Measurements from ENCODE around the gene SOST.

Gene SOST

DNA sequence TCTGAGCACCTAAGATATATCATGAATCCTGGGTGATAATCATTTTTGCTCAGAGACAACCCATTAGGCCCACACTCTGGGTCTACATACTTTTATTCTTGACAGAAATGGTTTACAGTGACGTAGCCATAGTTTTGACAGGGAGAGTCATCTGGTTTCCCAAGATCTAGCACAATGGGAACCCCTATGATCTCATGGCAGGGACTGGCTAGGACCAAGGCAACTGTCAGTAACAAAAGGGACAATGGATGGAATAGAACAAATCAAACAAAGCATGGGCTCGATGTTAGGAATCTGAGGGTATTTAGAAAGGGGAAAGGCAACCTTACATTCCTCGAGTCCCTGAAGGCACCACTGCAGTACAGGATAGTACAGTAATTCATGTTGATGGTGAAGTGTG is 42.1 kb upstream of the SOST start:
- no peak for TF ChIP-seq TAF1 (IDR thresholded peaks at IDR 0.05; ENCODE audit: borderline replicate concordance, insufficient read depth, low read length)

DNA sequence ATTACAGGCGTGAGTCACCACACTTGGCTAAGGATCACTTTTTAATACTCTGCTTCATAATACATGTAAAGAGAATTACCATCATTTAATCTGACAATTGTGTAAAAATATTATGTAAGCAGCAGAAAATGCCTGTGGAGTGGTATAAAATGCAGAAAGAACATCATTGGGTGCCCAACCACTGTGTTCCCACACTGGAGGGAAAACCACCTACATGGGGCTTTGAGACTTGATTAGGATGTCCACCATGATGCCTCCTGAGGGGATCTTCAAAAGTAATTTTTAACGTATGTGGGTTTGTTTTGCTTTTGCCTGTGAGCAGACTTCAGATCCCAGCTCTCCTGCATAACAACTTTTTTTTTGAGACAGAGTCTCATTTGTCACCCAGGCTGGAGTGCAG is 40.5 kb upstream of the SOST start:
- TF ChIP-seq SIN3A (IDR thresholded peaks at IDR 0.05; ENCODE audit: borderline replicate concordance, insufficient read depth, low read length) = no peak
- TF ChIP-seq, protein P1, sequence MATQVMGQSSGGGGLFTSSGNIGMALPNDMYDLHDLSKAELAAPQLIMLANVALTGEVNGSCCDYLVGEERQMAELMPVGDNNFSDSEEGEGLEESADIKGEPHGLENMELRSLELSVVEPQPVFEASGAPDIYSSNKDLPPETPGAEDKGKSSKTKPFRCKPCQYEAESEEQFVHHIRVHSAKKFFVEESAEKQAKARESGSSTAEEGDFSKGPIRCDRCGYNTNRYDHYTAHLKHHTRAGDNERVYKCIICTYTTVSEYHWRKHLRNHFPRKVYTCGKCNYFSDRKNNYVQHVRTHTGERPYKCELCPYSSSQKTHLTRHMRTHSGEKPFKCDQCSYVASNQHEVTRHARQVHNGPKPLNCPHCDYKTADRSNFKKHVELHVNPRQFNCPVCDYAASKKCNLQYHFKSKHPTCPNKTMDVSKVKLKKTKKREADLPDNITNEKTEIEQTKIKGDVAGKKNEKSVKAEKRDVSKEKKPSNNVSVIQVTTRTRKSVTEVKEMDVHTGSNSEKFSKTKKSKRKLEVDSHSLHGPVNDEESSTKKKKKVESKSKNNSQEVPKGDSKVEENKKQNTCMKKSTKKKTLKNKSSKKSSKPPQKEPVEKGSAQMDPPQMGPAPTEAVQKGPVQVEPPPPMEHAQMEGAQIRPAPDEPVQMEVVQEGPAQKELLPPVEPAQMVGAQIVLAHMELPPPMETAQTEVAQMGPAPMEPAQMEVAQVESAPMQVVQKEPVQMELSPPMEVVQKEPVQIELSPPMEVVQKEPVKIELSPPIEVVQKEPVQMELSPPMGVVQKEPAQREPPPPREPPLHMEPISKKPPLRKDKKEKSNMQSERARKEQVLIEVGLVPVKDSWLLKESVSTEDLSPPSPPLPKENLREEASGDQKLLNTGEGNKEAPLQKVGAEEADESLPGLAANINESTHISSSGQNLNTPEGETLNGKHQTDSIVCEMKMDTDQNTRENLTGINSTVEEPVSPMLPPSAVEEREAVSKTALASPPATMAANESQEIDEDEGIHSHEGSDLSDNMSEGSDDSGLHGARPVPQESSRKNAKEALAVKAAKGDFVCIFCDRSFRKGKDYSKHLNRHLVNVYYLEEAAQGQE (IDR thresholded peaks at IDR 0.05; ENCODE audit: insufficient read depth in 1 of 2, low read depth in 2 of 2, low read length in 2 of 2) = no peak
- TF ChIP-seq FOXP2 (optimal IDR thresholded peaks at IDR 0.05; ENCODE audit: borderline replicate concordance, extremely low read depth, extremely low read length, insufficient read depth) = no peak
- no peak for TF ChIP-seq POLR2AphosphoS5 (IDR thresholded peaks at IDR 0.05; ENCODE audit: low read depth, low read length)

DNA sequence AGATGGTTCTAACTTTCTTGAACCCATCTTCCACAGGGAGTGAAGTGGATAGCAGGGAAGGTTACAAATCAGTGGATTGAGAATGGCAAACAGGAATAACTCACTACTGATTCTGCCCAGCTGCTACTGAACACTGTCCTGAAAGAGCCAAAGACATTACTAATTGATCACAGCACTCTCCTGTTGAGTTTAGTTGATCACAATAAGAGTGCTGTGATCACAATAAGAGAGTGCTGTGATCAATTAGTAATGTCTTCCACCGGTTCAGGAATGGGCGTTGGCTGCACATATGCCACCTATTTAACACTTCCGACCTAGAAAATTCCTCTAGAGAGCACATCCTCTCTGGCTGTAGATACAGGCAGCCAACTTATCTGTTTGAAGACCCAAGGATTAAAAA is 33.0 kb upstream of the SOST start:
- no peak for TF ChIP-seq TAF1 (IDR thresholded peaks at IDR 0.05; ENCODE audit: borderline replicate concordance, insufficient read depth, low read length)
- TF ChIP-seq FOXP2 (optimal IDR thresholded peaks at IDR 0.05; ENCODE audit: borderline replicate concordance, extremely low read depth, extremely low read length, insufficient read depth) = no peak
- no peak for TF ChIP-seq POLR2AphosphoS5 (IDR thresholded peaks at IDR 0.05; ENCODE audit: low read depth, low read length)
- TF ChIP-seq SIN3A (IDR thresholded peaks at IDR 0.05; ENCODE audit: borderline replicate concordance, insufficient read depth, low read length) = no peak
- TF ChIP-seq, protein P1 (IDR thresholded peaks at IDR 0.05; ENCODE audit: insufficient read depth in 1 of 2, low read depth in 2 of 2, low read length in 2 of 2) = no peak

DNA sequence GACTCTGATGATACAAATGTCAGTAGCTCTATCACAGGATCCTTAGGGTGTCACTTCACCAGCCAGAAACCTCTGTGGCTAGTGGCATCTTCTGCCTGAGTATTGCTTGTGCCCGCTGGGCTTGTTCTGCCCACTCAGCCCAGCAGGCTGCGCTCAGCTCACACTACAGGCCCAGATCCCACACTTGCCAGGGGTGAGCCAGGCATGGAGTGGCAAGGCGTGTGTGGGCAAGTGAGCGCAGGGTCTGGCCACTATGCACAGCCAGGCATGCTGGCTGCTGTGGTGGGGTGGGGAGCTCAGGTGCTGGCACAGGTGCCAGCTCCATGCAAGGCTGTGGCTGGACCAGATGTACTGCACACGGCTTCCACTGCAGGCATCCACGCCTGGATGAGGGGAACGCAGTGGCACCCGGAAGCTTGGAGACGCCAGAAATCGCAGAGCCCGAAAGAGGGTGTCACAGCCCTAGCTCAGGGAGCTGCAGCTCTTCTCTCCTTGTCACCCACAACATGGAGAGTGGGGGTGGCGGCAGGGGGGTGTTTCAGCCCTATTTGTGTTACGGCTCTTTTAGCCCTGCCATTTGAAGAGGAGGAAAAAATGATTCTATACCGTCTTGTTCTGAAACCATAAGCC is 31.8 kb upstream of the SOST start:
- TF ChIP-seq SIN3A (IDR thresholded peaks at IDR 0.05; ENCODE audit: borderline replicate concordance, insufficient read depth, low read length) (no peak), POLR2AphosphoS5 (IDR thresholded peaks at IDR 0.05; ENCODE audit: low read depth, low read length) (no peak), TAF1 (IDR thresholded peaks at IDR 0.05; ENCODE audit: borderline replicate concordance, insufficient read depth, low read length) (no peak), FOXP2 (optimal IDR thresholded peaks at IDR 0.05; ENCODE audit: borderline replicate concordance, extremely low read depth, extremely low read length, insufficient read depth) (no peak)
- TF ChIP-seq, protein P1 (IDR thresholded peaks at IDR 0.05; ENCODE audit: insufficient read depth in 1 of 2, low read depth in 2 of 2, low read length in 2 of 2) = no peak

DNA sequence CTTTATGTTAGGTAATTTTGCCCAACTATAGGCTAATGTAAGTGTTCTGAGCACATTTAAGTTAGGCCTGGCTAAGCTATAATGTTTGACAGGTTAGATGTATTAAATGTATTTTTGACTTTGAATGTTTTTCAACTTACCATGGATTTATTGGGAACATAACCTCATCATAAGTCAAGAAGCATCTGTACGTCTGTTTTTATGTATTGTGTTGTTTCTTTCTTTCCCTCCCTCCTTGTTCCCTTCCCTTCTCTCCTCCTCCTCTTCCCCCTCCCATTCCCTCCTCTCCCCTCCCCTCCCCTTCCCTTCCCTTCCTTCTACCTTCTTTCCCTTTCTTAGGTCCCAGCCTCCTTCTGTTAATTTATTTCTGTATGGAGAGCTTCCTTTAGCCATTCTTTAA is 30.9 kb upstream of the SOST start:
- TF ChIP-seq TAF1 (IDR thresholded peaks at IDR 0.05; ENCODE audit: borderline replicate concordance, insufficient read depth, low read length) (no peak), FOXP2 (optimal IDR thresholded peaks at IDR 0.05; ENCODE audit: borderline replicate concordance, extremely low read depth, extremely low read length, insufficient read depth) (no peak), POLR2AphosphoS5 (IDR thresholded peaks at IDR 0.05; ENCODE audit: low read depth, low read length) (no peak), SIN3A (IDR thresholded peaks at IDR 0.05; ENCODE audit: borderline replicate concordance, insufficient read depth, low read length) (no peak)
- TF ChIP-seq, protein P1 (IDR thresholded peaks at IDR 0.05; ENCODE audit: insufficient read depth in 1 of 2, low read depth in 2 of 2, low read length in 2 of 2) = no peak

Data from PFSK-1 (cell line).